ENCODE measurements around the gene EPB41.
"Not testable (repeated sequence)": the region's sequence is repeated elsewhere in the genome, so short reads cannot be mapped to it uniquely, and the experiment has no call there.

EPB41 gene

GRCh38 chr1:28927648-28928313 lies 13.4 kb downstream of the EPB41 start:
- no peak for DNase-seq

- DNase-seq, result no peak
Observed at GRCh38 chr1:28928314-28928941, 14.1 kb downstream of the EPB41 start.

DNA sequence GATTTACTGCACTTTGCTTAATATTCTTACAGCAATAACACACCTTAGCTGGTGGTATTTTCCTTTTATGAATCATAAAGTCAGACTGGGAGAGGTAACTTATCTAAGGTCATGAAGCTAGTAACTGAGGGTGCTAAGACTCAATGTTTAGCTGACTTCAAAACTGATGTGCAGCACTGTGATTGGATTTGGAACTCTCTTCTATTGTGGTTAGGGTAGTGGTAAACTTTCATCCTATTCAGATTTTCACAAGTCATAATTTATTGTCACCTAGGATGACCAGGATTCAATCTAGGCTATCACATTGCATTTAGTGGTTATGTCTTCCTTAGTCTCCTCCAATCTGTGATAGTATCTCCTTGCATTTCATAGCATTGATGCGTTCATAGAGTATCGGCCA lies 18.9 kb downstream of the EPB41 start:
- DNase-seq, result no peak

DNA sequence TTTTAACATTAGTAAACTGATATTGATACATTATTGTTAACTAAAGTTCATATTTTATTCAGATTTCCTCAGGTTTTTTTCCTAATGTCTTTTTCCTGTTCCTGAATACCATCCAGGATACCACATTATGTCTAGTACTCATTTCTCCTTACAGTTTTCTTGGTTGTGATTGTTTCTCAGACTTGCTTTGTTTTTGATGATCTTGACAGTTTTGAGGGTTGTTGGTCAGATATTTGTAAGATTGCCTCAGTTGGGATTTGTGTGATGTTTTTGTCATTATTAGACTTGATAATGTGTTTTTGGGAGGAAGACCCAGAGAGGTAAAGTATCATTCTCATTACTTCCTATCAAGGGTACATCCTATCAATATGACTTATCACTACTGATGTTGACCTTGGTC lies 19.5 kb downstream of the EPB41 start:
- DNase-seq, result no peak

- no peak for DNase-seq
Observed at GRCh38 chr1:28934676-28935075, 20.3 kb downstream of the EPB41 start.

DNA sequence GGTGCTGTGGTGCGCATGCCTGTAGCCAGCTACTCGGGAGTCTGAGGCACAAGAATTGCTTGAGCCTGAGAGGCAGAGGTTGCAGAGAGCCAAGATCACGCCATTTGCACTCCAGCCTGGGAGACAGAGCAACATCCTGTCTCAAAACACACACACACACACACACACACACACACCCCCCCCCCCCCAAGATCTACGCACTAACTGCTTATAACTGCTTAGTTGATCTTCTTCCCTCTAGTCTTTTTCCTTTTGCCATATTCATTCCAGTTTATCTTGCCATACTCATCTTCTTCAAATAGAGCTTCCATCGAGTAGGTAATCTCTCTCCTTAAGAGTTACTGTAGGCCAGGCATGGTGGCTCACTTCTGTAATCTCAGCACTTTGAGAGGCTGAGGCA lies 20.9 kb downstream of the EPB41 start:
- no peak for DNase-seq

- DNase-seq, result no peak
Observed at GRCh38 chr1:28936094-28936493, 21.7 kb downstream of the EPB41 start.

DNA sequence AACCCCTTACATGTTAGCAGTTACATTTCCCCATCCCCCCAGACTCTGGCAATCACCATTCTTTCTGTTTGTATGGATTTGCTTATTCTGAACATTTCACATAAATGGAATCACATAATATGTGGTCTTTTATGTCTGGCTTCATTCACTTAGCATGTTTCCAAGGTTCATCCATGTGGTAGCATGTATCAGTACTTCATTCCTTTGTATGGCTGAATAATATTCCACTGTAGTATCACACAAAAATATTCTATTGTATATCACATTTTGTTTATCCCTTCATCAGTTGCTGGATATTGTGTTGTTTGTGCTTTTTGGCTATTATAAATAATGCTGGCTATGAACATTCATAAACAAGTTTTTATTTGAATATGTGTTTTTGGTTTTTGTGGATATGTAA lies 22.2 kb downstream of the EPB41 start:
- no peak for DNase-seq

DNA sequence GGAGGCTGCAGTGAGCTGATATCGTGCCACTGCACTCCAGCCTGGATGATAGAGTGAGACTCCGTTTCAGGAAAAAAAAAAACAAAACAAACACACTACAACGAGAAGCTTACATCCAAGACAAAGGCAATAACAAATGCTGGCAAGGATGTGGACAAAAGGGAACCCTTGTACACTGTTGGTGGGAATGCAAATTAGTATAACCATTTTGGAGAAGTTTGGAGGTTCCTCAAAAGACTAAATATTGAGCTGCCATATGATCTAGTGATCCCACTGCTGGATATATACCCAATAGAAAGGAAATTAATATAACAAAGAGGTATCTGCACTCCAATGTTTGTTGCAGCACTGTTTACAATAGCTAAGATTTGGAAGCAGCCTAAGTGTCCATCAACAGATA lies 29.2 kb downstream of the EPB41 start:
- DNase-seq, result not testable (repeated sequence)

DNA sequence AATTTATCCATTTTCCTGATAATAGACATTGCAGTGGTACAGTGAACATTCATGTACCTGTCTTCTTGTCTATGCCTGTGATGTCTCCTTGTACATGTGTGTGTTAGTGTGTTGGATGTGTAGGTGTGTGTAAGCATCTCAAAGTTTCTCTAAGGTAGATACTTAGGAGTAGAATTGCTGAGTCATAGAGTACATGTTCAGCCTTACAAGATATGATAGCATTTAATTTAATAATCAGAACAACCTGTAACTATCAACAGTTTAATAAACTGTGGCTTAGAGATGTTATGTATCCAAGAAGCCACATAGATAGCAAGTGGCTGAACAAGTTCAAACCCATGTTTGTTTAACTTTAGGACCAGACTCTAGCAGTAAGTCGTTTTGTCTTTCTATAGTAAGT lies 35.6 kb downstream of the EPB41 start:
- DNase-seq, result no peak

DNA sequence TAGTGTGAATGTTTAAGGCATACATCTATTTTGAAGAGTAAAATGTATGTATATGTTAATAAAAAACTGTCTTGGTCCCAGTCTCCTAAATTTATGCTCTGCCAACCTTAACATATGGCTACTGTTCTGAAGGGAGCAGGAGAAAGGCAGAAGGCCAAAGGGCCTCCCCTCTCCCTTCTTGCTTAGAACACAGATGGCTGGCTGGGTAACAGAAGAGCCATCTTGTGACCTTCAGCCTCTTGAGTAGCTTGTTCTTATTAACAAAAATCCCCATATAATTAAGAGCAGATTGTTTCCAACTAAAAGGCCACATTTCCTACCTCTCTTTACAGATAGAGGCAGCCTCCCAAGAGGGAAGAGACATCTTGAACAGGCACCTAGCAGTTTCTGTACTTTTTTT lies 36.1 kb downstream of the EPB41 start:
- DNase-seq, result no peak

GRCh38 chr1:28954126-28954726 lies 39.9 kb downstream of the EPB41 start:
- DNase-seq, result no peak

- DNase-seq, result no peak
Observed at GRCh38 chr1:28956038-28956464, 41.7 kb downstream of the EPB41 start.

- not testable (repeated sequence) for DNase-seq
Observed at GRCh38 chr1:28962114-28962831, 47.9 kb downstream of the EPB41 start.

GRCh38 chr1:28965271-28965870 lies 51.0 kb downstream of the EPB41 start:
- no peak for DNase-seq

DNA sequence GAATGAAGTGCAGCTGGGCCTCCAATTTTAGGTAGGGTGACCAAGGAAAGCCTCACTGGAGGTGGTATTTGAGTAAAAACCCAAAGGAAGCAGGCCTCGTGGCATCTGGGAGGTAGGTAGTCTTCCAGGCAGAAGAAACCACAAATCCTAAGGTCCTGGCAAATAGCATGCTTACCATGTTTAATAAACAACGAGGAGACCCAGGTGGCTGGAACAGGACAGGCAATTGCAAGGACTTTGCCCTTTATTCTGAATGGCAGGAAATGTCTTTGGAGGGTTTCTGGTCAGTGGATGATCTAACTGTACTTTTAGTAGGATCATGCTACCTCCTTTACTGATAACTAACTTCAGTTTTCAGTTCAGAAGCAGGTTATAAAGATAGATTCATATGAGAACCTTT lies 52.2 kb downstream of the EPB41 start:
- DNase-seq, result no peak

GRCh38 chr1:28971980-28972771 lies 57.8 kb downstream of the EPB41 start:
- DNase-seq, result no peak

GRCh38 chr1:28973596-28974421 lies 59.4 kb downstream of the EPB41 start:
- DNase-seq, result no peak

DNA sequence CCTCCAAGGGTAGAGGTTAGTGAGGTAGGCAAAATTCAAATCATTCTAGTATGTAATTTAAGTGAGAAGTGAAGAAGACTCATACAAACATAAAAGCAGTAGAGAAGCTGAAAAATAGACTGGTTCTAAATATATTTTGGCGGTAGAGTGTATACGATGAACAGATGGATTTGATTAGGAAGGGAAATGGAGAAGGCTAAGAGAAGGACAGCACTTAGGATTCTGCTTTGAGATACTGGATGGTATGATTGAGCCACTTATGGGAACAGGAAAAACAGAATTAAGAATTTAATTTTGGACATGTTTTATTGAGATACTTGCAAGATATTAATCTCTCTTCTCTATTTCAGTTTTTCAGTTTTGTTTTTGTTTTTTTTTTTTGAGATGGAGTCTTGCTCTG lies 60.1 kb downstream of the EPB41 start:
- DNase-seq, result no peak

DNA sequence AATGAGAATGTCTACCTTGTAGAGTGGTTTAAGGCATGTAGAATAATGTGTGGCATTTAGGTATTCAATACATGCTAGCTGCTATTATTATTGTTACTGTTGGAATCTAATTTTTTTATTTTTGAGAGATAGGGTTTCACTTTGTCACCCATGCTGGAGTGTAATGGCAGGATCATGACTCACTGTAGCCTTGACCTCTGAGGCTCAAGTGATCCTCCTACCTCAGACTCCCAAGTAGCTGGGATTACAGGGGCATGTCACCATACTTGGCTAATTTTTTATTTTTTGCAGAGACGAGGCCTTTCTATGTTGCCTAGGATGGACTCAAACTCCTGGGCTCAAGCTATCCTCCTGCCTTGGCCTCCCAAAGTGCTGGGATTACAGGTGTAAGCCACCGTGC lies 61.9 kb downstream of the EPB41 start:
- no peak for DNase-seq

- DNase-seq, result no peak
Observed at GRCh38 chr1:28981210-28981609, 66.8 kb downstream of the EPB41 start.

- no peak for DNase-seq
Observed at GRCh38 chr1:28982198-28982597, 67.8 kb downstream of the EPB41 start.
